ENCODE data around the gene PDE4D. TPM values are rescaled to one million over a fixed set of nuclear protein-coding genes. Genes with fewer than 3 reads are reported as not detected.

The PDE4D gene
- total RNA-seq, 1 donor, result 19.9 TPM

DNA sequence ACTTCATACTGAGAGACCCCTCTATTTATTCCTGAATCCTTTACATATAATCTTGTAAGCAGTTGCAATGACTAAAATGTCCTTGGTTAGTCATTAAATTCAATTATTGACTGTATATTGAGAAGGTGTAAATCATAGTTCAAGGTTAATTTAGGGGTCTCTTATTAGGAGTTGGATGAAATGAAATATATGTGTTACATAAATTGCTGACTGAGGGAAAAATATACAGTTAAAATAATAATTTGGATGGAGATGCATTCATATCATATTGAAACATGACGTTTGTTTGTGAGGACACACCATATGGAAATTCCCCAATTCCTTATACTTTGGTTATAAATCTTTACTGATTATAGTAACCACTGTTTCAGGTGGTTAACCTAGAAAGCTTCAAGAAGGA lies 430.6 kb downstream of the PDE4D start:
- DNase-seq (ENCODE audit: insufficient read length, low spot score, missing footprints), result no peak
- H3K27ac ChIP-seq (ENCODE audit: low read depth, low read length), result no peak overlapping the region
- H3K79me2 ChIP-seq (ENCODE audit: insufficient read depth, low read length), result no peaks in the 10 kb centered on the region
- TF ChIP-seq, protein P1, sequence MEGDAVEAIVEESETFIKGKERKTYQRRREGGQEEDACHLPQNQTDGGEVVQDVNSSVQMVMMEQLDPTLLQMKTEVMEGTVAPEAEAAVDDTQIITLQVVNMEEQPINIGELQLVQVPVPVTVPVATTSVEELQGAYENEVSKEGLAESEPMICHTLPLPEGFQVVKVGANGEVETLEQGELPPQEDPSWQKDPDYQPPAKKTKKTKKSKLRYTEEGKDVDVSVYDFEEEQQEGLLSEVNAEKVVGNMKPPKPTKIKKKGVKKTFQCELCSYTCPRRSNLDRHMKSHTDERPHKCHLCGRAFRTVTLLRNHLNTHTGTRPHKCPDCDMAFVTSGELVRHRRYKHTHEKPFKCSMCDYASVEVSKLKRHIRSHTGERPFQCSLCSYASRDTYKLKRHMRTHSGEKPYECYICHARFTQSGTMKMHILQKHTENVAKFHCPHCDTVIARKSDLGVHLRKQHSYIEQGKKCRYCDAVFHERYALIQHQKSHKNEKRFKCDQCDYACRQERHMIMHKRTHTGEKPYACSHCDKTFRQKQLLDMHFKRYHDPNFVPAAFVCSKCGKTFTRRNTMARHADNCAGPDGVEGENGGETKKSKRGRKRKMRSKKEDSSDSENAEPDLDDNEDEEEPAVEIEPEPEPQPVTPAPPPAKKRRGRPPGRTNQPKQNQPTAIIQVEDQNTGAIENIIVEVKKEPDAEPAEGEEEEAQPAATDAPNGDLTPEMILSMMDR (IDR thresholded peaks at IDR 0.05; ENCODE audit: extremely low read depth, low read depth, low read length), result no peak
- H2AFZ ChIP-seq (ENCODE audit: low read length), result no peak overlapping the region
- H3K36me3 ChIP-seq (ENCODE audit: insufficient read depth, low read length), result no peaks in the 10 kb centered on the region
- no peak overlapping the region for H3K4me2 ChIP-seq (ENCODE audit: insufficient read depth, low read length)
- H4K20me1 ChIP-seq (ENCODE audit: insufficient read depth, low read length), result no peaks in the 10 kb centered on the region
- H3K4me1 ChIP-seq (ENCODE audit: insufficient read depth, low read length), result no peaks in the 10 kb centered on the region
- H3K27me3 ChIP-seq (ENCODE audit: insufficient read depth, low read length), result peaks cover 4% of the 10 kb centered on the region
- no peak overlapping the region for H3K4me3 ChIP-seq (ENCODE audit: insufficient read depth, low read length)
- H3K9me3 ChIP-seq (ENCODE audit: low read depth, low read length), result no peaks in the 10 kb centered on the region

DNA sequence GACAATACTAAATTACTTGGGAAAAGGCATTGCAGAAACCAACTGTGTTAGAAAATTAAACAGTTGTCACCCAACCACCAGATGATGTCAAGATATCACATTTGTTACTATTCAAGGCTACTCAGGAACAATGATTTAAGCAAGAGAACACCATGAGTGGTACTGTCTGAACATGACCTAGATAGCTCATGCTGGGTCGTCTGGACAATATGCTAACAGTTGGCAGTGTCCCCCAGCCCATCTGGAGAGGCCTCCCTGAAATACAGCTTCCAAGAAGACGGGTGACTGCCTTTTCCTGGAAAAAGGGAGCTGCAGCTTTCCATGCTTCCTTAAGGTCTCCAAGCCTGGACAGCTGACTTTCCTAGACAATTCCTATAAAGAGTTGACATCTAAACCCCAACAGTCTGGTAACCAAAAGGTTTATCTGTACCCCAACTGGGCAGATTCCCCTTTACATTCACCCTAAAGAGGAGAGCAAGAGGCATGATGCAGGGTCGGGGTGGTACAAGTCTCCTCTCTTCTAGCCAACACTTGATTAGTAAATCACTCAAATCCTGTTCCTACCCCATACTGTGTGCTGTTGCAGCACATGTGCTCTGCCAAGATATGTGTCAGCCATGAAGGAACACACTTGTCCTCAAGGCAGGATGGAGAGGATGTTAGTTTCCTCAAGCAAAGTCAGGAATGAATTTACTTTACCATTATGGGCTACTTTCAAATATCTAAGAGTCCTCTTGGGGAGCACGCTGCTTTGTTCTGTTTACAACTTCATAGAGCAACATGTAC lies 433.0 kb downstream of the PDE4D start:
- no peaks in the 10 kb centered on the region for H3K9me3 ChIP-seq (ENCODE audit: low read depth, low read length)
- H3K27me3 ChIP-seq (ENCODE audit: insufficient read depth, low read length), result peaks cover 4% of the 10 kb centered on the region
- H3K4me2 ChIP-seq (ENCODE audit: insufficient read depth, low read length), result no peak overlapping the region
- H2AFZ ChIP-seq (ENCODE audit: low read length), result no peak overlapping the region
- H3K36me3 ChIP-seq (ENCODE audit: insufficient read depth, low read length), result no peaks in the 10 kb centered on the region
- no peaks in the 10 kb centered on the region for H4K20me1 ChIP-seq (ENCODE audit: insufficient read depth, low read length)
- TF ChIP-seq, protein P1 (IDR thresholded peaks at IDR 0.05; ENCODE audit: extremely low read depth, low read depth, low read length), result no peak
- DNase-seq (ENCODE audit: insufficient read length, low spot score, missing footprints), result no peak
- H3K27ac ChIP-seq (ENCODE audit: low read depth, low read length), result no peak overlapping the region
- no peaks in the 10 kb centered on the region for H3K4me1 ChIP-seq (ENCODE audit: insufficient read depth, low read length)
- no peak overlapping the region for H3K4me3 ChIP-seq (ENCODE audit: insufficient read depth, low read length)
- H3K79me2 ChIP-seq (ENCODE audit: insufficient read depth, low read length), result no peaks in the 10 kb centered on the region

DNA sequence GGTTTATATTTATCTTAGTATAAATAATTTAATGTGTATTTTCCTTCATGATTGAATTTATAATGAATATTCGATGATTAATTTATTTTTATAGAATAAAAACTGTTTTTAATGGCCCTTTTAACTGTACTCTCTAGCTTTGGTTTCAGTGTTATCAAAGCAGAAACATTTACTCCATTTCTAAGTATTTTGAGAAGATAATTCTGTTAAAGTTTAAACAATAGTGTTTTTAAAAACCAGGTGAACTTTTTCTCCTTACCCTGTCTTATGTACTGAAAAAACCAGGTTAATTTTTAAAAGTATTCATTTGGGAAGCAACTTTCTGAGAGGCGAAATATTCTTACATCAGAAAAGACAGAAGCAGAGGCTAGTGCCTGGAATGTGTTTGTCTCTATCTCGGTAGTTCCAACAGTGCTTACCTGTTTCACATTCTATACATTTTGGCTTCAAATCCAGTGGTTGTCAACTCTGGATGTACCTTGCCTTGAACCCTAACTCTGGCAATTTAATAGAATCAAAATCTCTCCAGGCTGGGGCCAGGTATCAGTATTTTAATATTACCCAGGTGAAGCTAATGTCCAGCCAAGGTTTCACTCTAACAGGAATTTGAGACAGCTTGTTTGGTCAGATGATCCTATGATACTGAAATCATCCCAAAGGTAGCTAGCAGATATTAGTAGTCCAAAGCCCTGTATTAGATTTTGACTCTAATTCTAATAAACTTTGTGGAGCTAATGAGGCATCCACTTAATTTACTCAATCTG lies 434.4 kb downstream of the PDE4D start:
- TF ChIP-seq, protein P1 (IDR thresholded peaks at IDR 0.05; ENCODE audit: extremely low read depth, low read depth, low read length), result no peak
- Histone ChIP-seq H3K79me2 (ENCODE audit: insufficient read depth, low read length) (no peaks in the 10 kb centered on the region), H3K36me3 (ENCODE audit: insufficient read depth, low read length) (no peaks in the 10 kb centered on the region), H3K9me3 (ENCODE audit: low read depth, low read length) (no peaks in the 10 kb centered on the region), H3K4me3 (ENCODE audit: insufficient read depth, low read length) (no peak overlapping the region), H2AFZ (ENCODE audit: low read length) (no peak overlapping the region), H3K4me2 (ENCODE audit: insufficient read depth, low read length) (no peak overlapping the region), H3K4me1 (ENCODE audit: insufficient read depth, low read length) (no peaks in the 10 kb centered on the region), H3K27ac (ENCODE audit: low read depth, low read length) (no peak overlapping the region), H4K20me1 (ENCODE audit: insufficient read depth, low read length) (no peaks in the 10 kb centered on the region), H3K27me3 (ENCODE audit: insufficient read depth, low read length) (peaks cover 4% of the 10 kb centered on the region)
- no peak for DNase-seq (ENCODE audit: insufficient read length, low spot score, missing footprints)

DNA sequence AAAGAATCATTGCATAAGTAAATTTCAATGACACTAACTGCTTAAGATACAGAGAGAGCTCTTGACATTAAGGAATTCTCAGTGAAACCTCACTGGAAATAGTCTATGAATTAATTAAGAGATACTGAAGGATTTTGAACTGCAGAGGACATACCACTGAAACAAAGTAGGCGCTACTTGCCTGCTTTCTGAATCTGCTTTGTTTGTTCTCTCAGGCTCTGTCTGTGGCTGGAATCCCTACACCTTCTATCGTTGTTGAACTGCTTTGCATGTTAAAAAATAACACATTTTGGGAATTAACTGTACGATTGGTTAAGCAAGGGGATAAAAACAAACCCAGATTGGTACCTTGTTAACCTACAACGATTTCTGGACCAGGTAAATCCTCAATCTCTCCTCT lies 435.2 kb downstream of the PDE4D start:
- Histone ChIP-seq H2AFZ (ENCODE audit: low read length) (no peak overlapping the region), H3K9me3 (ENCODE audit: low read depth, low read length) (no peaks in the 10 kb centered on the region), H3K27me3 (ENCODE audit: insufficient read depth, low read length) (peaks cover 4% of the 10 kb centered on the region), H3K4me2 (ENCODE audit: insufficient read depth, low read length) (no peak overlapping the region), H3K4me3 (ENCODE audit: insufficient read depth, low read length) (no peak overlapping the region), H3K4me1 (ENCODE audit: insufficient read depth, low read length) (no peaks in the 10 kb centered on the region), H3K79me2 (ENCODE audit: insufficient read depth, low read length) (no peaks in the 10 kb centered on the region), H3K27ac (ENCODE audit: low read depth, low read length) (no peak overlapping the region), H4K20me1 (ENCODE audit: insufficient read depth, low read length) (no peaks in the 10 kb centered on the region), H3K36me3 (ENCODE audit: insufficient read depth, low read length) (no peaks in the 10 kb centered on the region)
- TF ChIP-seq, protein P1 (IDR thresholded peaks at IDR 0.05; ENCODE audit: extremely low read depth, low read depth, low read length), result no peak
- DNase-seq (ENCODE audit: insufficient read length, low spot score, missing footprints), result no peak

All from osteoblast (primary cell).